Neural cell (in vitro differentiated cells): ENCODE data around the gene CAMK2A. TPM values are rescaled to one million over a fixed set of nuclear protein-coding genes. Genes with fewer than 3 reads are reported as not detected.

ENCODE experiments used
- H2AFZ ChIP-seq: fragments of 200-600, 300-800 bp; sonication (generic), shearing (Covaris generic); 2 replicates; pipeline ENCODE4 v1.6.0; 2014; ENCODE audit warnings: low read depth, mild to moderate bottlenecking, antibody characterized with exemption, low read length, moderate library complexity
- H3F3A ChIP-seq: fragments of 200-600 bp; shearing (Covaris generic); 2 replicates; pipeline ENCODE4 v1.6.1; 2016; ENCODE audit warnings: mild to moderate bottlenecking, moderate library complexity, mixed read lengths, antibody characterized with exemption, low read length; ENCODE audit not compliant: insufficient read depth, poor library complexity, severe bottlenecking
- H3K27ac ChIP-seq: fragments of 200-600, 300-800 bp; sonication (generic), shearing (Covaris generic); 2 replicates; pipeline ENCODE4 v1.5.1; 2014; ENCODE audit warnings: mild to moderate bottlenecking, low read length, moderate library complexity
- H3K27me3 ChIP-seq: fragments of 300-800, 200-600 bp; sonication (generic), shearing (Covaris generic); 2 replicates; pipeline ENCODE4 v1.6.0; 2014; ENCODE audit warnings: mild to moderate bottlenecking, low read depth, low read length, moderate library complexity; ENCODE audit not compliant: insufficient read depth
- H3K36me3 ChIP-seq: fragments of 300-800, 200-600 bp; sonication (generic), shearing (Covaris generic); 2 replicates; pipeline ENCODE4 v1.5.1; 2014; ENCODE audit warnings: mild to moderate bottlenecking, antibody characterized with exemption, low read length, moderate library complexity; ENCODE audit not compliant: insufficient read depth
- H3K4me2 ChIP-seq: fragments of 300-800, 200-600 bp; sonication (generic), shearing (Covaris generic); 2 replicates; pipeline ENCODE4 v1.6.0; 2014; ENCODE audit warnings: mild to moderate bottlenecking, low read length
- H3K4me3 ChIP-seq: fragments of 300-800, 200-600 bp; sonication (generic), shearing (Covaris generic); 2 replicates; pipeline ENCODE4 v1.5.1; 2014; ENCODE audit warnings: mild to moderate bottlenecking, low read length, moderate library complexity
- H3K79me2 ChIP-seq: fragments of 200-600 bp; shearing (Covaris generic); replicated peaks from 2 replicates; pipeline ENCODE4 v1.6.0; 2014; ENCODE audit warnings: mild to moderate bottlenecking, low read length, moderate library complexity; ENCODE audit not compliant: insufficient read depth
- H3K9ac ChIP-seq: fragments of 300-800, 200-600 bp; sonication (generic), shearing (Covaris generic); 2 replicates; pipeline ENCODE4 v1.6.1; 2016; ENCODE audit warnings: mild to moderate bottlenecking, low read length, mixed read lengths
- H3K9me2 ChIP-seq: fragments of 200-600 bp; shearing (Covaris generic); 2 replicates; pipeline ENCODE4 v1.6.1; 2016; ENCODE audit warnings: mild to moderate bottlenecking, low read length, mixed read lengths; ENCODE audit not compliant: insufficient read depth
- H3K9me3 ChIP-seq: fragments of 200-600, 300-800 bp; sonication (generic), shearing (Covaris generic); 2 replicates; pipeline ENCODE4 v1.6.1; 2016; ENCODE audit warnings: mild to moderate bottlenecking, mixed run types, low read length, moderate library complexity, mixed read lengths
- H4K20me1 ChIP-seq: fragments of 200-600 bp; shearing (Covaris generic); 2 replicates; pipeline ENCODE4 v1.6.1; 2016; ENCODE audit warnings: mild to moderate bottlenecking, mixed run types; ENCODE audit not compliant: insufficient read depth
- CTCF ChIP-seq: fragments of 450-650 bp; IDR thresholded peaks from 2 replicates; pipeline ENCODE4 v1.5.1; 2014; ENCODE audit warnings: antibody characterized with exemption, mild to moderate bottlenecking, moderate library complexity; ENCODE audit not compliant: poor library complexity, severe bottlenecking
- EP300 ChIP-seq: fragments of 450-650 bp; conservative IDR thresholded peaks from 2 replicates; pipeline ENCODE4 v1.6.1; 2014; ENCODE audit warnings: antibody characterized with exemption, mild to moderate bottlenecking, moderate library complexity; ENCODE audit not compliant: poor library complexity, severe bottlenecking
- EZH2 ChIP-seq: fragments of 200-600, 300-800 bp; shearing (Covaris generic), sonication (generic); IDR thresholded peaks from 2 replicates; pipeline ENCODE4 v1.6.1; 2014; ENCODE audit warnings: antibody characterized with exemption, low read length, borderline replicate concordance, mild to moderate bottlenecking; ENCODE audit not compliant: insufficient read depth, poor library complexity, severe bottlenecking
- MXI1 ChIP-seq: fragments of 450-650 bp; conservative IDR thresholded peaks from 2 replicates; pipeline ENCODE4 v1.6.1; 2014; ENCODE audit warnings: antibody characterized with exemption, mild to moderate bottlenecking; ENCODE audit not compliant: poor library complexity, severe bottlenecking
- POLR2AphosphoS5 ChIP-seq: IDR thresholded peaks from 2 replicates; pipeline ENCODE4 v1.6.1; 2012
- RAD21 ChIP-seq: fragments of 450-650 bp; conservative IDR thresholded peaks from 2 replicates; pipeline ENCODE4 v1.6.1; 2014; ENCODE audit warnings: antibody characterized with exemption, mild to moderate bottlenecking, moderate library complexity
- REST ChIP-seq: IDR thresholded peaks from 2 replicates; pipeline ENCODE4 v1.6.1; 2012; ENCODE audit warnings: borderline replicate concordance
- SMC3 ChIP-seq: fragments of 450-650 bp; conservative IDR thresholded peaks from 2 replicates; pipeline ENCODE4 v1.6.1; 2014; ENCODE audit warnings: antibody characterized with exemption, mild to moderate bottlenecking, moderate library complexity; ENCODE audit not compliant: poor library complexity
- TAF1 ChIP-seq: IDR thresholded peaks from 2 replicates; pipeline ENCODE4 v1.6.1; 2012; ENCODE audit warnings: low read depth
- polyA plus RNA-seq: library from polyadenylated mRNA; depleted of rRNA; stranded (reverse); fragments of >200 nt; gene quantifications from 2 replicates; pipeline ENCODE4 v1.2.3, GENCODE V29; 2014

Gene CAMK2A
- polyA plus RNA-seq, 1 donor from 2014 or later: 61.7 TPM

DNA sequence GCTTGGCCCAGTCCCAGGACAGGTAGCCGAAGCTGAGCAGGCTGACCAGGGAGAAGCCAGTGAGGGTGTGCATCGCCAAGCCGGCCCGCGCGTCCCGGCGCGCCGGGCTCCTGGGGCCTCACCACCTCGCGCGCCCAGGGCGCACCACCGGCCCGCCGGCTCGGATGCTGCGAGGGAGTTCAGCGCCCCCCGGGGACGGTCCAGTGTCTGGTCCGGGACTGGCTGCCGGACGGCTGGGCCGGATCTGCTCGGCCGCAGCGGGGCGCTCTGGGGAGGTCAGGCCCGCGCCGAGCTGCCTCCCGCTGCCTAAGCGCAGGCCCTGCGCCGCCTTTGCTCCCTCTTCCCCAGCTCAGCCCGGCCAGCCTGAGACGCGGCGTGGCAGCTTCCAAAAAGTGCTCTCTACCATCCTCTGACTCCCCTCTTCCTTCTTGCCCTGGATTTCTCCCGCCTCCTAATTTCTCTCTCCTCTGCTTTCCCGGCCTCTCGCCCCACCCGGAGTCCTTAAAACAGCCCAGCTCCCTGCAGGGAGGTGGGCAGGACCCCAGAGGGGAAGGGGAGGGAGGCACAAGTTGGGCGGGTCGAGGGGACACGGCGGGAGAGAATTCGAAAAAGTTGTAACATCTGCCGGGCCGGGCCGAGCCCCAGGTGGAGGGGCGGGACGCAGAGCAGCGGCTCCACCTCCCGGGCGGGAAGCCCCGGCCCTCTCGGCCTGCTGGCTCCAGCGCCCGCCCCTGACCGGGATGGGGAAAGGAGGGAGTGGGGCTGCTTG is 12.9 kb upstream of the CAMK2A start, which contains the start of gene ARSI:
TSS of gene ARSI (minus strand) at position 605 of the 769 bp plus-strand sequence. CDS start at position 73, 532 bp downstream.
- H3K27me3 ChIP-seq: peaks cover 29% of the 10 kb centered on the region
- TF ChIP-seq SMC3 (no peak), MXI1 (no peak), POLR2AphosphoS5 (no peak), EZH2 (no peak), RAD21 (no peak), CTCF (no peak)
- H3K79me2 ChIP-seq: no peaks in the 10 kb centered on the region
- no peaks in the 10 kb centered on the region for H4K20me1 ChIP-seq
- H3K36me3 ChIP-seq: no peaks in the 10 kb centered on the region
- H3K9me2 ChIP-seq: no peaks in the 10 kb centered on the region
- no peak within 1 kb of the TSS for H3K27ac ChIP-seq
- no peaks in the 10 kb centered on the region for H3K9me3 ChIP-seq
- no peak within 1 kb of the TSS for H3K9ac ChIP-seq
- no peaks in the 10 kb centered on the region for H3F3A ChIP-seq
- H2AFZ ChIP-seq: no peak within 1 kb of the TSS
- no peak within 1 kb of the TSS for H3K4me2 ChIP-seq
- no peak within 1 kb of the TSS for H3K4me3 ChIP-seq

- Histone ChIP-seq H3K9ac (no peak overlapping the region), H3K9me3 (no peaks in the 10 kb centered on the region), H3K4me3 (no peak overlapping the region), H3K27ac (no peak overlapping the region), H3K9me2 (no peaks in the 10 kb centered on the region), H3K79me2 (no peaks in the 10 kb centered on the region), H3K36me3 (no peaks in the 10 kb centered on the region), H4K20me1 (no peaks in the 10 kb centered on the region), H3K27me3 (peaks cover 29% of the 10 kb centered on the region), H3K4me2 (no peak overlapping the region), H2AFZ (no peak overlapping the region), H3F3A (no peaks in the 10 kb centered on the region)
- TF ChIP-seq MXI1: no peak
- no peak for TF ChIP-seq REST
- TF ChIP-seq EZH2: no peak
- TF ChIP-seq SMC3: no peak
- TF ChIP-seq CTCF: no peak
- no peak for TF ChIP-seq TAF1
- no peak for TF ChIP-seq EP300
- TF ChIP-seq RAD21: no peak
Measured at GRCh38 chr5:150301901-150302300, 12.3 kb upstream of the CAMK2A start.
